GM13976 (cell line): ENCODE measurements around the gene PPP1R8.
"Not testable (repeated sequence)": the region's sequence is repeated elsewhere in the genome, so short reads cannot be mapped to it uniquely, and the experiment has no call there.

Source experiments
- DNase-seq: peaks from one replicate; pipeline ENCODE4 v3.0.0; 2012; ENCODE audit warnings: low spot score
- in situ Hi-C: fragments of 300-500 bp; cut with MboI; formaldehyde crosslinking; loops from one replicate; pipeline ENCODE4 v1.12.0; 2022; ENCODE audit warnings: low sequenced_read_pairs, mixed read lengths, inconsistent platforms; ENCODE audit not compliant: unreplicated experiment
- TF ChIP-seq, protein P1 (sequence below): IDR thresholded peaks from 2 replicates; pipeline ENCODE4 v1.5.1; 2012; ENCODE audit warnings: borderline replicate concordance, mild to moderate bottlenecking; ENCODE audit not compliant: insufficient read depth; ENCODE audit errors: extremely low read depth, missing control alignments, control extremely low read depth

PPP1R8 gene

DNA sequence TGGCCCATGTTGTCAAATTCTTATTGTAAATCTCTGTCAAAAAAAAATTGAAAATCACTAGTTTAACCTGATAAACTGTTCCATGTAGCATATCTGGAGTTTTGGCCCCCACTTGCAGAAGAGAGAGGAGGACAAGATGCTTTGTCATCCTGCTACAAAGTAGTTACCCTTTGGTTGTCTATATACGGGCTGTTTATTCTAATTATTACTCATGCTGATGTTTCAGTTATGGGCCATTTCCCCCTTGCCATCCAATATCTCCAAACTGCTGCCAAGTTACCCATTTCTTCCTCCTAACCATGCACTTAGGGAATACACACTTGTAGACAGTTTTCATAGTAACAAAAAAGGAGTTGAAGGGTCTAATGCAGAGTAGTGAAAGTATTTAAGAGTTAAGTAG lies 35.0 kb upstream of the PPP1R8 start:
- no peak for DNase-seq
- in situ Hi-C loops: no loop called here
- TF ChIP-seq, protein P1, sequence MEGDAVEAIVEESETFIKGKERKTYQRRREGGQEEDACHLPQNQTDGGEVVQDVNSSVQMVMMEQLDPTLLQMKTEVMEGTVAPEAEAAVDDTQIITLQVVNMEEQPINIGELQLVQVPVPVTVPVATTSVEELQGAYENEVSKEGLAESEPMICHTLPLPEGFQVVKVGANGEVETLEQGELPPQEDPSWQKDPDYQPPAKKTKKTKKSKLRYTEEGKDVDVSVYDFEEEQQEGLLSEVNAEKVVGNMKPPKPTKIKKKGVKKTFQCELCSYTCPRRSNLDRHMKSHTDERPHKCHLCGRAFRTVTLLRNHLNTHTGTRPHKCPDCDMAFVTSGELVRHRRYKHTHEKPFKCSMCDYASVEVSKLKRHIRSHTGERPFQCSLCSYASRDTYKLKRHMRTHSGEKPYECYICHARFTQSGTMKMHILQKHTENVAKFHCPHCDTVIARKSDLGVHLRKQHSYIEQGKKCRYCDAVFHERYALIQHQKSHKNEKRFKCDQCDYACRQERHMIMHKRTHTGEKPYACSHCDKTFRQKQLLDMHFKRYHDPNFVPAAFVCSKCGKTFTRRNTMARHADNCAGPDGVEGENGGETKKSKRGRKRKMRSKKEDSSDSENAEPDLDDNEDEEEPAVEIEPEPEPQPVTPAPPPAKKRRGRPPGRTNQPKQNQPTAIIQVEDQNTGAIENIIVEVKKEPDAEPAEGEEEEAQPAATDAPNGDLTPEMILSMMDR: no peak

DNA sequence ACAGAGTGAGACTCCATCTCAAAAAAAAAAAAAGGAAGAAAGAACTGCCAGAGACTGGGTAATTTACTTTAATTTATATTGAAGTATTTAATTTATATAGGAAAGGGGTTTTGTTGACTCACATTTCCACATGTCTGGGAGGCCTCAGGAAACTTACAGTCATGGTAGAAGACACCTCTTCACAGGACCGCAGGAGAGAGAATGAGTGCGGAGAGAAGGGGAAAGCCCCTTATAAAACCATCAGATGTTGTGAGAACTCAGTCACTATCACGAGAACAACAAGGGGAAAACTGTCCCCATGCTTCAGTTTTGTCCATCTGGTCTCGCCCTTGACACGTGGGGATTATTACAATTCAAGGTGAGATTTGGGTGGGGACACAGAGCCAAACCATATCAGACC lies 25.8 kb upstream of the PPP1R8 start:
- DNase-seq: no peak
- in situ Hi-C loops: no loop called here
- TF ChIP-seq, protein P1: no peak

DNA sequence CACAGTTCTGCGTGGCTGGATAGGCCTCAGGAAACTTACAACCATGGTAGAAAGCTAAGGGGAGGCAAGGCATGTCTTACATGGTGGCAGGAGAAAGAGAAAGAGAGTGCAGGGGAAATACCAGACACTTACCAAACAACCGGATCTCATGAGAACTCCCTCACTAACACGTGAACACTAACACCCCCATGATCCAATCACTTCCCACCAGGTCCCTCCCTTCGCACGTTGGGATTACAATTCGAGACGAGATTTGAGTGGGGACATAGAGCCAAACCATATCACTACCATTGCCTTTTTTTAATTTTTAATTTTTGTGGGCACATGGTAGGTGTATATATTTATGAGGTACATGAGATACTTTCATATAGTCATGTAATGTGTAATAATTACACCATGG lies 23.8 kb upstream of the PPP1R8 start:
- in situ Hi-C loops: no loop called here
- no peak for DNase-seq

DNA sequence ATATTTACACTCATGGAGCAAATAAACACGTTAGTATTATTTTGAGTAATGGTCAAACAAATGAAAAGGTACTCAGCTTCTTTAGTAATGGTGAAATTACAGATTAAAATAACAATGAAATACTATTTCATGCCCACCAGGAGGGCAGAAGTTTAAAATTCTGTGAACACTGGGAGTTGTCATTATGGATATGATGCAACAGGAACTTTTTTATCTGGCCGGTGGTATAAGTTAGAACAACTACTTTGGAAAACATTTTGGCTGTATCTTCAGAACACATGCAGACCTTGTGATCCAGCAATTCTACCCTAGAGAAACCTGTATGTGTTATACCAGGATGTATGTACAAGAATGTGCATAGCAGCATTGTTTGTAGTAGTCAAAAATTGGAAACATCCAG lies 23.2 kb upstream of the PPP1R8 start:
- DNase-seq: no peak
- in situ Hi-C loops: no loop called here
- TF ChIP-seq, protein P1: no peak

More for the DNA sequence above, 23.8 kb upstream of the PPP1R8 start:
- TF ChIP-seq, protein P1: no peak

DNA sequence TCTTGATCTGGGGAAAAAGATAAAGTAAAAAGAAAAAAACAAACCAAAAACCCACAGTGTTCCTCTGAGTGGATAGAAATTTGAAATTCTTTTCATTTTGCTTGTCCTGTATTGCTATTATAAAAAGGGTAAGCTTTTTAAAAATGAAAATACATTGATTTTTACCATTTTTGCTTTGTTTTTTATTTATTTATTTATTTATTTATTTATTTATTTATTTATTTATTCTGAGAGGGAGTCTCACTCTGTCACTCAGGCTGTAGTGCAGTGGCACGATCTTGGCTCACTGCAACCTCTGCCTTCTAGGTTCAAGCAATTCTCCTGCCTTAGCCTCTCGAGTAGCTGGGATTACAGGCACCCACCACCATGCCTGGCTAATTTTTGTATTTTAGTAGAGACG lies 22.5 kb upstream of the PPP1R8 start:
- in situ Hi-C loops, DNase-seq: not testable (repeated sequence)

DNA sequence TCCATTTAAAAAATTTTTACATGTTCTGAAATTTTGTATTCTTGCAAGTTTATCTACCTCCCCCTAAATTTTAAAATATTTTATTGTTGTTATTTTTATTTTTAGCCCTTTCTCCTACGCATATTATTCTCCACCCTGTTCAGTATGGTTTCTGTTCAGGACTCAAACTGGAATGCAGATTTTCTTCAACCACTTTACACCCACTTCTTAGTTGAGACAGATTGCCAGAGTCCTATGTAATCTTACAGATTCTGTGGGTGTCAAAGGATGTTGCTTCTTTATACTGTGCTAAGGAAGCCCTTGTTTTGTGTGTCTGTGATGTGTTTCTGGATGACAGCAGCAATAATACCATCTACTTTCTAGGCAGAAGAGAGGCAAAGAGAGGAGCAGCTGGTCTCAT lies 20.7 kb upstream of the PPP1R8 start:
- in situ Hi-C loops: no loop called here
- TF ChIP-seq, protein P1: no peak
- DNase-seq: no peak

DNA sequence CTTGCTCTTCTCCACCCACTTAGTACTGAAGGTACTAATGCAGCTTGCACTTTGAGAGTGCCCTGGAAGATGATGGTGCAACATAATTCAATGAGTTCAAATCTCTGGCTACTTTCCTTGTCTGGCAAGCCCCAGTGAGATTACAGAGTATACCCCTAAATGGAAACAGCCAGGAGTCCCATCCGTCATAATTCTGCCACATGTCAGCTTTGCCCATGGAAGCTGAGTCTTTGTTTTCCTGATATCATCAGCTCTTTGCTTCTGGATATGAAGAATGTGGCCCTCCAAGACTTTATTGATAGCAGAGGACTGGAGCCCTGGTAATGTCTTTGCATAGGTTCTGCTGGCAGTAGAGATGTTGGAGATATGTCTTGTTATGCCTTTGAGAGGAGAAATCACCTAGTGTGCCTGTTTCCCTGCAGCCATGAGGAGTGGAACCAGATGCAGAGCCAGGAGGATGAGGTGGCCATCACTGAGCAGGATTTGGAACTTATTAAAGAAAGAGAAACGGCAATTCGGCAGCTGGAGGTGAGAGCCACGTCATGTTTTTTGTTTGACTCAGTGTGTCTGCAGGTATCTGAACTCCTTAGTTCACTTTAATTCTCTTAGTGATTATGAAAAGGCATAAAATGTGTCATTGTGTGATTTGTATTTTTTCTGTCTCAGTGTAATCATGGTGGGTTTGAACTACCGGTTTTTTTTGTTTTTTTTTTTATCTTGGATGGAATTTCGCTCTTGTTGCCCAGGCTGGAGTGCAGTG lies 18.7 kb upstream of the PPP1R8 start:
- TF ChIP-seq, protein P1: no peak
- in situ Hi-C loops: no loop called here
- no peak for DNase-seq
